ENCODE measurements around the gene RNLS. TPM values are rescaled to one million over a fixed set of nuclear protein-coding genes. Genes with fewer than 3 reads are reported as not detected.

The RNLS gene
- total RNA-seq, 1 donor from 2014 or later, result 3.7 TPM

DNA sequence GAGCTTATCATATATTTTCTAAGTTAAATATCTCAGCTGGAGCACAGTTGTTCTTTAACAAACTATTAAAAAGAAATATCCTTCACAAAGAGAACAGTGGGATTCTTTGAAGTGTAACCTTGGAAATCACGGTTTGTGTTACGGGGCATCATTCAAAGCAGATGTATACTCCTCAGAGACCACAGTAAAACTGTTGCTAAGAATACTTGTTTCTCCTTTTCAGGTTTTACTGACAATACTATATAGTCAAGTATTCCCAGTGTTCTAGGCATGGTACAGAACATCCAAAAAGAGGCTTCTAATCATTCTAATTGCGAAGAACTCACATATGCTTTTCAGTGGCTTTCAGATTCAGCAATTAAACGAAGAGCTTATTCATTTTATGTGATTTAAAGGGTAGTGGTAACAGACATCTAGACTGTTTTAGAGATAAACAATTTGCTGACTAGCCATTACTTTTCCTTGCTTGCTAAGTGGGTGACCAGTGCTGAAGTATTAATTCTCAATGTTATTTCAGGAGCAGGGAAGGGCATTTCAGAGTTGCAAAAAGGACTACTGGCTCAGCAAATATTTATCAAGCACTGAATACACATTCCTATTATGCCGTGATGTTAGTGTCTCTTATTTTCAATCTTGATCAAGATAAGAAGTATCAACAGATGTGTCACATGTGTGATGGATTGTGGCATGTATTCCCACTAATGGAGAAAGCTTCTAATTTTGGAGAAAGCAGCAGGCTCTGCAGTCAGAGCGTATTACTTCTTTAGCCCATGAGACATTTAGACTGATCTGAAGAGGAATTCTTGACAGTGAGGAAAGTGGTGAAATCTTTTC is 236.8 kb downstream of the RNLS start:
- intact Hi-C loops (cut with DNase I), result no loop called here
- no peak for ATAC-seq
- no peak overlapping the region for H3K4me3 ChIP-seq

DNA sequence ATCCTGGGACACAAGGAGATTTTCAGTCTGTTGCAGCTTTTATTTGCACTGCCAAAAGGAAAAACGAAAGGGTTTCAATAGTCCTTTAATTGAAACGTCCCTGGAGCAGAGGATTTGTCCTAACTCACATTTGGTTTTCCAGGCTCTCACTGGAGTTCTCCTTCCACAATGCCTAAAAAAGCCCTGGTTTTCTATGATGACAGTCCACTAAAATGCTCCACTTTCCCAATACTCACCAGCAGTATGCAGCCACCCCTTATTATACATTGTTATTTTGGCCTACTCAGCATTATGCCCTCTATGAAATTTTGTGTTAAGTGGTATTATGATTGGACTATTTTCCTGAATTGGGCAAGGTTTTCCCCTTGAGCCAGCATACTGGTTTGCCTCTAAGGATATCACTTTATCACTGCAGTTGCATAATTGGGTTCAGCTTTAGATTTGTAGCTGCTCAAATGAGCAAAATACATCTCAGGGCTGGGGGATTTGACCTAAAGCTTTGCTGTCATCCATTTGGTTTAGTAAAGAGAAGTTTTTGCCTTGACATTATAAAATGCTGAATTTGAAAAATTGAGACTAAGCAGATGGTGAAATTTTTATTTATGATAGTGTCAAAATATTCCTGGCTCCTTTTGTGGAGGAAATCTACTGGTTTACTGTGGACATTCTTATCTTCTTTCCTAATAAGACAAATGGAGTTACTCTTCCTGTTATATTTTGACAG is 239.2 kb downstream of the RNLS start:
- intact Hi-C loops (cut with DNase I), result no loop called here
- no peaks in the 10 kb centered on the region for H3K9me3 ChIP-seq
- H3K4me1 ChIP-seq, result peaks cover 16% of the 10 kb centered on the region
- DNase-seq (no peak), ATAC-seq (no peak)
- H3K4me3 ChIP-seq, result no peak overlapping the region
- H3K36me3 ChIP-seq, result no peaks in the 10 kb centered on the region
- H3K27me3 ChIP-seq, result no peaks in the 10 kb centered on the region
- TF ChIP-seq, protein P1, sequence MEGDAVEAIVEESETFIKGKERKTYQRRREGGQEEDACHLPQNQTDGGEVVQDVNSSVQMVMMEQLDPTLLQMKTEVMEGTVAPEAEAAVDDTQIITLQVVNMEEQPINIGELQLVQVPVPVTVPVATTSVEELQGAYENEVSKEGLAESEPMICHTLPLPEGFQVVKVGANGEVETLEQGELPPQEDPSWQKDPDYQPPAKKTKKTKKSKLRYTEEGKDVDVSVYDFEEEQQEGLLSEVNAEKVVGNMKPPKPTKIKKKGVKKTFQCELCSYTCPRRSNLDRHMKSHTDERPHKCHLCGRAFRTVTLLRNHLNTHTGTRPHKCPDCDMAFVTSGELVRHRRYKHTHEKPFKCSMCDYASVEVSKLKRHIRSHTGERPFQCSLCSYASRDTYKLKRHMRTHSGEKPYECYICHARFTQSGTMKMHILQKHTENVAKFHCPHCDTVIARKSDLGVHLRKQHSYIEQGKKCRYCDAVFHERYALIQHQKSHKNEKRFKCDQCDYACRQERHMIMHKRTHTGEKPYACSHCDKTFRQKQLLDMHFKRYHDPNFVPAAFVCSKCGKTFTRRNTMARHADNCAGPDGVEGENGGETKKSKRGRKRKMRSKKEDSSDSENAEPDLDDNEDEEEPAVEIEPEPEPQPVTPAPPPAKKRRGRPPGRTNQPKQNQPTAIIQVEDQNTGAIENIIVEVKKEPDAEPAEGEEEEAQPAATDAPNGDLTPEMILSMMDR (IDR thresholded peaks at IDR 0.05), result no peak
- H3K27ac ChIP-seq, result no peak overlapping the region

More for the DNA sequence above, 236.8 kb downstream of the RNLS start:
- no peak overlapping the region for H3K27ac ChIP-seq
- peaks cover 16% of the 10 kb centered on the region for H3K4me1 ChIP-seq
- no peak for DNase-seq
- TF ChIP-seq, protein P1 (IDR thresholded peaks at IDR 0.05), result no peak
- no peaks in the 10 kb centered on the region for H3K9me3 ChIP-seq
- H3K27me3 ChIP-seq, result no peaks in the 10 kb centered on the region
- H3K36me3 ChIP-seq, result no peaks in the 10 kb centered on the region

DNA sequence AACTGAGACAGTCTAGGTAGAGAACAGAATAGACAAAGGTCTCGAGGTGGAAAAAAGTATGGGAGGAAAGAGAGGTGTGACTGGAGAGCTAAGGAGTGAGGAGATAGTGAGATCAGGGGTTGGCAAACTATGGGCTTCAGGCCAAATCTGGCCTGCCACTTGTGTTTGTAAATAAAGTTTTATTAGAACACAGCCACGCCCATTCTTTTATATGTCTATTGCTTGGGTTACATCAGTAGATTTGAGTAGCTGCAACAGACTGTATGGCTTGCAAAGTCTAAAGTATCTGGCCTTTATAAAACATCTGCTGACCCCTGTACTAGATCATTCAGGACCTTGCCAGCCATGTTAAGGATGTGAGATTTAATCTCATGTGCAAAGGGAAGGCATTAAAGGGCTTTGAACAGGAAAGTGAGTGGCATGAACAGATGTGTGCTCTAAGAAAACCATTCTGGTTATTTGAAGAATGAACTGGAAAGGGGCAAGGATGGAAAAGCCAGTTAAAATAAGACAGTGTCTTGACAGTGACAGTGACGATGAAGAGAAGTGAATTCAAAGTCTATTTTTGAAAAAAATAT is 240.3 kb downstream of the RNLS start:
- DNase-seq (no peak), ATAC-seq (no peak)
- H3K4me3 ChIP-seq, result no peak overlapping the region
- H3K9me3 ChIP-seq, result no peaks in the 10 kb centered on the region
- H3K27ac ChIP-seq, result no peak overlapping the region
- TF ChIP-seq, protein P1 (IDR thresholded peaks at IDR 0.05), result no peak
- H3K27me3 ChIP-seq, result no peaks in the 10 kb centered on the region
- intact Hi-C loops (cut with DNase I), result no loop called here
- H3K4me1 ChIP-seq, result peaks cover 16% of the 10 kb centered on the region
- H3K36me3 ChIP-seq, result no peaks in the 10 kb centered on the region

DNA sequence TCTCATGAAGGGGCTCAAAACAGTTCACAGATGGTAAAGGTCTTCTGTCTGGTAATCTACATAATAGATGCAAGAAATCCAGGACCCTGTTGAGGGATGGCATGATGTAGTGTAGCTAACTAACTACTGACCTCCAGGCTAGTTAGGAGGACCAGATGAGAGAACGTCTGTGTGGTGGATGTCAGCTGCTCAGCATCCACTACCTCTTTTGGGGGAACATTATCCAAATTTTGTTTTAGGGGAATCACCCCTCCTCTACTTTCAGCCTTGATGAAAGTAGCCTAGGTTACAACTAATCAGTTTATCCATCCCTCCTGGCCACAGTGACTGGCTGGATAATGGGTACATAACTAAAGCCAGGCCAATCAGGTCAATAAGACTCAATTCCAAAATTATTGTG is 246.0 kb downstream of the RNLS start:
- Histone ChIP-seq H3K4me3 (no peak overlapping the region), H3K27ac (no peak overlapping the region), H3K4me1 (no peaks in the 10 kb centered on the region), H3K36me3 (no peaks in the 10 kb centered on the region), H3K9me3 (no peaks in the 10 kb centered on the region), H3K27me3 (no peaks in the 10 kb centered on the region)
- TF ChIP-seq, protein P1 (IDR thresholded peaks at IDR 0.05), result no peak
- ATAC-seq (no peak), DNase-seq (no peak)
- intact Hi-C loops (cut with DNase I), result no loop called here

DNA sequence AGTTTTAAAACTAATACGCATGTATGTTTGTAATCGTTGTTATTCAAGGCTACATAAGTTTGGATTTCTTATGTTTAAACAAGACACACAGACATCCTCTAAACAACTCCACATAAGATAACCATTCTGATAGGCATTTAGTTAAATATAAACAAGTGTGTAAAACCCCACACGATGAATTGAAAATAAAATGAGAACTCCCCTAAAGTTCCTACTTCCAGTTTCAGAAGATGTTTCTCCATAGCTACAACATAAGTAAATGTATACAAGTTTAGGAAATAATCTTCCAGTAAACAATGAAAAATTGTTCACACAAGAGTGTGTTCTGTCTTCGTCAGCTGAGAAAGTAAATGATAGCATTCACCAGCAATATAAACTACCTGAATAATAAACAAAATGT is 246.8 kb downstream of the RNLS start:
- H3K4me3 ChIP-seq, result no peak overlapping the region
- no peaks in the 10 kb centered on the region for H3K27me3 ChIP-seq
- H3K27ac ChIP-seq, result no peak overlapping the region
- H3K4me1 ChIP-seq, result no peaks in the 10 kb centered on the region
- ATAC-seq, result no peak
- no peaks in the 10 kb centered on the region for H3K9me3 ChIP-seq
- TF ChIP-seq, protein P1 (IDR thresholded peaks at IDR 0.05), result no peak
- no peaks in the 10 kb centered on the region for H3K36me3 ChIP-seq
- DNase-seq, result no peak
- intact Hi-C loops (cut with DNase I), result no loop called here
